NCI-H2029 (cell line): ENCODE results near the gene CTU2.

Experiments
- DNase-seq: peaks from one replicate; lab custom pipeline; 2025; lab: John Stamatoyannopoulos, UW

CTU2 gene

GRCh38 chr16:88730632-88731607 lies 24.6 kb downstream of the CTU2 start:
- DNase-seq = no peak

GRCh38 chr16:88731699-88732098 lies 25.4 kb downstream of the CTU2 start:
- DNase-seq = no peak

- DNase-seq = no peak
Observed at GRCh38 chr16:88732172-88732960, 26.1 kb downstream of the CTU2 start.

- DNase-seq = no peak
Observed at GRCh38 chr16:88732961-88733294, 26.6 kb downstream of the CTU2 start.

GRCh38 chr16:88733630-88734360 lies 27.5 kb downstream of the CTU2 start:
- no peak for DNase-seq

GRCh38 chr16:88734361-88734728 lies 28.0 kb downstream of the CTU2 start:
- DNase-seq = no peak

- no peak for DNase-seq
Observed at GRCh38 chr16:88735121-88735520, 28.8 kb downstream of the CTU2 start.

GRCh38 chr16:88735616-88736015 lies 29.3 kb downstream of the CTU2 start:
- no peak for DNase-seq

GRCh38 chr16:88736088-88736487 lies 29.8 kb downstream of the CTU2 start:
- no peak for DNase-seq

- no peak for DNase-seq
Observed at GRCh38 chr16:88736496-88736895, 30.2 kb downstream of the CTU2 start.

GRCh38 chr16:88737298-88738150 lies 31.2 kb downstream of the CTU2 start:
- peak; percentile 17 for DNase-seq

GRCh38 chr16:88738151-88739084 lies 32.1 kb downstream of the CTU2 start:
- DNase-seq = no peak

GRCh38 chr16:88739139-88739976 lies 33.1 kb downstream of the CTU2 start:
- no peak for DNase-seq

- no peak for DNase-seq
Observed at GRCh38 chr16:88739977-88740726, 33.8 kb downstream of the CTU2 start.

GRCh38 chr16:88740727-88741055 lies 34.4 kb downstream of the CTU2 start:
- DNase-seq = no peak

- no peak for DNase-seq
Observed at GRCh38 chr16:88741368-88741767, 35.1 kb downstream of the CTU2 start.

GRCh38 chr16:88742896-88743605 lies 36.7 kb downstream of the CTU2 start:
- no peak for DNase-seq
